ENCODE measurements around the gene SLC17A8.

The SLC17A8 gene

GRCh38 chr12:100337299-100337698 lies 19.6 kb upstream of the SLC17A8 start:
- no peak for TF ChIP-seq CTCF (IDR thresholded peaks at IDR 0.05)

GRCh38 chr12:100337727-100338126 lies 19.1 kb upstream of the SLC17A8 start:
- no peak for TF ChIP-seq CTCF (IDR thresholded peaks at IDR 0.05)

GRCh38 chr12:100339071-100339470 lies 17.8 kb upstream of the SLC17A8 start:
- no peak for TF ChIP-seq CTCF (IDR thresholded peaks at IDR 0.05)

GRCh38 chr12:100345020-100345767 lies 11.7 kb upstream of the SLC17A8 start:
- TF ChIP-seq CTCF (IDR thresholded peaks at IDR 0.05), result no peak

- no peak for TF ChIP-seq CTCF (IDR thresholded peaks at IDR 0.05)
These were observed 10.2 kb upstream of the SLC17A8 start for GRCh38 chr12:100346660-100347059.

GRCh38 chr12:100348657-100349454 lies 8.0 kb upstream of the SLC17A8 start:
- peak; percentile 55 for TF ChIP-seq CTCF (IDR thresholded peaks at IDR 0.05)

- TF ChIP-seq CTCF (IDR thresholded peaks at IDR 0.05), result no peak
These were observed 2.4 kb downstream of the SLC17A8 start for GRCh38 chr12:100359248-100359647.
